ENCODE results near the gene PSMB7.

Gene PSMB7

GRCh38 chr9:124410321-124410913 lies 4.8 kb downstream of the PSMB7 start:
- no peak for DNase-seq (ENCODE audit: low read depth)

GRCh38 chr9:124409410-124409809 lies 5.8 kb downstream of the PSMB7 start:
- DNase-seq (ENCODE audit: low read depth) = no peak

- no peak for DNase-seq (ENCODE audit: low read depth)
Measured at GRCh38 chr9:124403246-124403645, 12.0 kb downstream of the PSMB7 start.

- DNase-seq (ENCODE audit: low read depth) = no peak
Measured at GRCh38 chr9:124399968-124400940, 15.0 kb downstream of the PSMB7 start.

- no peak for DNase-seq (ENCODE audit: low read depth)
Measured at GRCh38 chr9:124399323-124399967, 15.8 kb downstream of the PSMB7 start.

GRCh38 chr9:124398191-124398935 lies 16.9 kb downstream of the PSMB7 start:
- no peak for DNase-seq (ENCODE audit: low read depth)

GRCh38 chr9:124395826-124396225 lies 19.4 kb downstream of the PSMB7 start:
- DNase-seq (ENCODE audit: low read depth) = no peak

GRCh38 chr9:124394596-124394995 lies 20.6 kb downstream of the PSMB7 start:
- no peak for DNase-seq (ENCODE audit: low read depth)

GRCh38 chr9:124394167-124394566 lies 21.1 kb downstream of the PSMB7 start:
- no peak for DNase-seq (ENCODE audit: low read depth)

GRCh38 chr9:124392871-124393460 lies 22.3 kb downstream of the PSMB7 start:
- no peak for DNase-seq (ENCODE audit: low read depth)

- no peak for DNase-seq (ENCODE audit: low read depth)
Measured at GRCh38 chr9:124392254-124392870, 22.9 kb downstream of the PSMB7 start.

GRCh38 chr9:124390794-124391658 lies 24.2 kb downstream of the PSMB7 start:
- DNase-seq (ENCODE audit: low read depth) = no peak

- DNase-seq (ENCODE audit: low read depth) = no peak
Measured at GRCh38 chr9:124389146-124389939, 25.9 kb downstream of the PSMB7 start.

GRCh38 chr9:124388275-124389048 lies 26.8 kb downstream of the PSMB7 start:
- no peak for DNase-seq (ENCODE audit: low read depth)

- no peak for DNase-seq (ENCODE audit: low read depth)
Measured at GRCh38 chr9:124386201-124386600, 29.0 kb downstream of the PSMB7 start.

- no peak for DNase-seq (ENCODE audit: low read depth)
Measured at GRCh38 chr9:124385623-124386022, 29.6 kb downstream of the PSMB7 start.

- DNase-seq (ENCODE audit: low read depth) = no peak
Measured at GRCh38 chr9:124384846-124385245, 30.4 kb downstream of the PSMB7 start.

- no peak for DNase-seq (ENCODE audit: low read depth)
Measured at GRCh38 chr9:124384210-124384609, 31.0 kb downstream of the PSMB7 start.

All from activated gamma-delta T cell treated with anti-CD3 and anti-CD28 coated beads, Interleukin-2, amount 50 U/mL, for 16 hours (primary cell).